HG03378 (cell line): ENCODE data around the gene CEBPE.

Experiments used
- ATAC-seq: cut with Tn5 transposase; IDR thresholded peaks from one replicate; pipeline ENCODE4 v1.9.1; 2021; ENCODE audit warnings: mild to moderate bottlenecking, moderate library complexity; ENCODE audit not compliant: unreplicated experiment

The CEBPE gene

GRCh38 chr14:23118506-23119362, at the start of gene CEBPE:
Gene CEBPE (minus strand): TSS chr14:23119255. CDS start chr14:23119091, 164 bp downstream.
- no peak for ATAC-seq

GRCh38 chr14:23168246-23168645, 49.2 kb upstream of the CEBPE start:
- no peak for ATAC-seq

GRCh38 chr14:23167116-23167847, 48.2 kb upstream of the CEBPE start:
- no peak for ATAC-seq

- ATAC-seq = no peak
Observed at GRCh38 chr14:23164949-23165348, 45.9 kb upstream of the CEBPE start.

- ATAC-seq = no peak
Observed at GRCh38 chr14:23164250-23164649, 45.2 kb upstream of the CEBPE start.

- ATAC-seq = no peak
Observed at GRCh38 chr14:23163830-23164229, 44.8 kb upstream of the CEBPE start.

- no peak for ATAC-seq
Observed at GRCh38 chr14:23162800-23163199, 43.7 kb upstream of the CEBPE start.

GRCh38 chr14:23162005-23162404, 43.0 kb upstream of the CEBPE start:
- no peak for ATAC-seq

GRCh38 chr14:23160924-23161522, 42.0 kb upstream of the CEBPE start:
- ATAC-seq = no peak

GRCh38 chr14:23159532-23159931, 40.5 kb upstream of the CEBPE start:
- no peak for ATAC-seq

GRCh38 chr14:23158779-23159178, 39.7 kb upstream of the CEBPE start:
- ATAC-seq = no peak

GRCh38 chr14:23154964-23155587, 36.0 kb upstream of the CEBPE start:
- ATAC-seq = no peak

GRCh38 chr14:23153851-23154796, 35.1 kb upstream of the CEBPE start:
- no peak for ATAC-seq

GRCh38 chr14:23151342-23151741, 32.3 kb upstream of the CEBPE start:
- no peak for ATAC-seq

GRCh38 chr14:23149745-23150144, 30.7 kb upstream of the CEBPE start:
- ATAC-seq = no peak

GRCh38 chr14:23148591-23149249, 29.7 kb upstream of the CEBPE start:
- no peak for ATAC-seq

GRCh38 chr14:23147676-23148075, 28.6 kb upstream of the CEBPE start:
- ATAC-seq = no peak

GRCh38 chr14:23146980-23147379, 27.9 kb upstream of the CEBPE start:
- no peak for ATAC-seq

- ATAC-seq = no peak
Observed at GRCh38 chr14:23146351-23146910, 27.4 kb upstream of the CEBPE start.
